Neural progenitor cell (in vitro differentiated cells): ENCODE results near the gene ALDH8A1. TPM values are rescaled to one million over a fixed set of nuclear protein-coding genes. Genes with fewer than 3 reads are reported as not detected.

Experiments
- DNase-seq: peaks from one replicate; pipeline ENCODE4 v3.0.0-alpha.2; 2016; ENCODE audit warnings: low spot score
- H2AFZ ChIP-seq: fragments of 200-600 bp; sonication (generic); replicated peaks from 2 replicates; pipeline ENCODE4 v1.6.1; 2016; ENCODE audit warnings: antibody characterized with exemption
- H3F3A ChIP-seq: fragments of 200-600 bp; sonication (generic); 2 replicates; pipeline ENCODE4 v1.6.1; 2016; ENCODE audit warnings: antibody characterized with exemption, low read depth
- H3K27ac ChIP-seq: fragments of 200-600 bp; sonication (generic); 2 replicates; pipeline ENCODE4 v1.5.1; 2016; ENCODE audit warnings: mild to moderate bottlenecking
- H3K27me3 ChIP-seq: fragments of 200-600 bp; sonication (generic); 2 replicates; pipeline ENCODE4 v1.6.1; 2016; ENCODE audit warnings: mild to moderate bottlenecking, moderate library complexity
- H3K36me3 ChIP-seq: fragments of 200-600 bp; sonication (generic); 2 replicates; pipeline ENCODE4 v1.5.1; 2016
- H3K4me1 ChIP-seq: fragments of 200-600 bp; sonication (generic); 2 replicates; pipeline ENCODE4 v1.6.1; 2016; ENCODE audit warnings: mixed run types
- H3K4me2 ChIP-seq: fragments of 200-600 bp; sonication (generic); 2 replicates; pipeline ENCODE4 v1.6.1; 2016
- H3K4me3 ChIP-seq: fragments of 200-600 bp; sonication (generic); 2 replicates; pipeline ENCODE4 v1.5.1; 2016
- H3K79me2 ChIP-seq: fragments of 200-600 bp; sonication (generic); 2 replicates; pipeline ENCODE4 v1.6.1; 2016; ENCODE audit warnings: low read depth
- H3K9ac ChIP-seq: fragments of 200-600 bp; sonication (generic); 2 replicates; pipeline ENCODE4 v1.6.1; 2016
- H3K9me3 ChIP-seq: fragments of 200-600 bp; sonication (generic); 2 replicates; pipeline ENCODE4 v1.5.1; 2016; ENCODE audit warnings: low read depth
- H4K20me1 ChIP-seq: fragments of 200-600 bp; sonication (generic); 2 replicates; pipeline ENCODE4 v1.6.1; 2016; ENCODE audit warnings: low read depth
- H3K27ac Mint-ChIP-seq: 3 replicates; pipeline ENCODE4 v1.8.0; 2021; ENCODE audit warnings: mixed read lengths
- H3K27me3 Mint-ChIP-seq: 2 replicates; pipeline ENCODE4 v1.8.0; 2022; ENCODE audit warnings: low read depth, mild to moderate bottlenecking, inconsistent platforms, moderate library complexity, mixed read lengths; ENCODE audit not compliant: insufficient read depth
- H3K36me3 Mint-ChIP-seq: 3 replicates; pipeline ENCODE4 v1.8.0; 2021; ENCODE audit warnings: mixed read lengths
- H3K4me1 Mint-ChIP-seq: 3 replicates; pipeline ENCODE4 v1.8.0; 2021; ENCODE audit warnings: mixed read lengths
- H3K4me3 Mint-ChIP-seq: 3 replicates; pipeline ENCODE4 v1.8.0; 2021; ENCODE audit warnings: mild to moderate bottlenecking, moderate library complexity, mixed read lengths
- H3K9me3 Mint-ChIP-seq: 3 replicates; pipeline ENCODE4 v1.8.0; 2020; ENCODE audit warnings: mixed read lengths
- CTCF ChIP-seq: fragments of 200-600 bp; sonication (generic); IDR thresholded peaks from 2 replicates; pipeline ENCODE4 v1.5.1; 2017; ENCODE audit warnings: antibody characterized with exemption, mild to moderate bottlenecking
- EZH2 ChIP-seq: fragments of 200-600 bp; sonication (generic); IDR thresholded peaks from 2 replicates; pipeline ENCODE4 v1.6.1; 2017; ENCODE audit warnings: antibody characterized with exemption, mild to moderate bottlenecking, moderate library complexity
- EZH2phosphoT487 ChIP-seq: fragments of 200-600 bp; sonication (generic); IDR thresholded peaks from 2 replicates; pipeline ENCODE4 v1.6.1; 2017; ENCODE audit warnings: antibody characterized with exemption
- total RNA-seq: library from RNA; depleted of rRNA; stranded (reverse); fragments of >200 nt; gene quantifications from 2 replicates; pipeline ENCODE4 v1.2.3, GENCODE V29; 2015; ENCODE audit warnings: low replicate concordance

Gene ALDH8A1
- total RNA-seq = not detected in 2 replicates

GRCh38 chr6:134949927-134950326 lies at the start of gene ALDH8A1:
Gene ALDH8A1 (minus strand): TSS chr6:134950101. CDS start chr6:134950053, 48 bp downstream.
- Mint-ChIP-seq H3K4me1 (no peaks in the 10 kb centered on the region), H3K27ac (no peak within 1 kb of the TSS), H3K4me3 (no peak within 1 kb of the TSS), H3K27me3 (no peaks in the 10 kb centered on the region), H3K9me3 (no peaks in the 10 kb centered on the region), H3K36me3 (no peaks in the 10 kb centered on the region)
- Histone ChIP-seq H2AFZ (peak within 1 kb of the TSS; percentile 87), H3K4me1 (no peaks in the 10 kb centered on the region), H3K9me3 (peaks cover 2% of the 10 kb centered on the region), H3K27ac (no peak within 1 kb of the TSS), H3K27me3 (no peaks in the 10 kb centered on the region), H3F3A (no peaks in the 10 kb centered on the region), H3K79me2 (no peaks in the 10 kb centered on the region), H3K9ac (no peak within 1 kb of the TSS), H3K4me2 (no peak within 1 kb of the TSS), H3K36me3 (no peaks in the 10 kb centered on the region), H4K20me1 (no peaks in the 10 kb centered on the region), H3K4me3 (no peak within 1 kb of the TSS)
- DNase-seq = no peak
- no peak for TF ChIP-seq CTCF
- no peak for TF ChIP-seq EZH2
- TF ChIP-seq EZH2phosphoT487 = no peak

GRCh38 chr6:134999107-134999506 lies 49.2 kb upstream of the ALDH8A1 start:
- no peaks in the 10 kb centered on the region for H3K4me1 ChIP-seq
- H4K20me1 ChIP-seq = no peaks in the 10 kb centered on the region
- TF ChIP-seq EZH2phosphoT487 (no peak), CTCF (no peak), EZH2 (no peak)
- no peak overlapping the region for H3K27ac Mint-ChIP-seq
- H3F3A ChIP-seq = peaks cover 5% of the 10 kb centered on the region
- no peak overlapping the region for H2AFZ ChIP-seq
- no peak overlapping the region for H3K4me3 ChIP-seq
- no peak overlapping the region for H3K4me2 ChIP-seq
- peaks cover 3% of the 10 kb centered on the region for H3K36me3 Mint-ChIP-seq
- no peaks in the 10 kb centered on the region for H3K27me3 ChIP-seq
- H3K27me3 Mint-ChIP-seq = no peaks in the 10 kb centered on the region
- no peaks in the 10 kb centered on the region for H3K4me1 Mint-ChIP-seq
- H3K79me2 ChIP-seq = no peaks in the 10 kb centered on the region
- H3K27ac ChIP-seq = no peak overlapping the region
- H3K9ac ChIP-seq = no peak overlapping the region
- no peak for DNase-seq
- H3K9me3 ChIP-seq = no peaks in the 10 kb centered on the region
- H3K9me3 Mint-ChIP-seq = no peaks in the 10 kb centered on the region
- no peak overlapping the region for H3K4me3 Mint-ChIP-seq
- H3K36me3 ChIP-seq = no peaks in the 10 kb centered on the region

- Histone ChIP-seq H3K79me2 (no peaks in the 10 kb centered on the region), H3K4me1 (no peaks in the 10 kb centered on the region), H3K27me3 (no peaks in the 10 kb centered on the region), H3K4me3 (no peak overlapping the region), H2AFZ (no peak overlapping the region), H3K36me3 (peaks cover 12% of the 10 kb centered on the region), H3F3A (no peaks in the 10 kb centered on the region), H3K4me2 (no peak overlapping the region), H3K27ac (no peak overlapping the region), H3K9ac (no peak overlapping the region), H3K9me3 (no peaks in the 10 kb centered on the region), H4K20me1 (no peaks in the 10 kb centered on the region)
- Mint-ChIP-seq H3K27ac (no peak overlapping the region), H3K27me3 (no peaks in the 10 kb centered on the region), H3K4me3 (no peak overlapping the region), H3K9me3 (no peaks in the 10 kb centered on the region), H3K4me1 (no peaks in the 10 kb centered on the region), H3K36me3 (peaks cover 3% of the 10 kb centered on the region)
- no peak for DNase-seq
- TF ChIP-seq EZH2phosphoT487 (no peak), EZH2 (no peak), CTCF (no peak)
Measured at GRCh38 chr6:134997133-134997995, 47.5 kb upstream of the ALDH8A1 start.
